HepG2 (cell line): ENCODE results near the gene PCDHB11. TPM values are rescaled to one million over a fixed set of nuclear protein-coding genes. Genes with fewer than 3 reads are reported as not detected.
A peak's percentile ranks its signal among the peaks of the same experiment; 100 is the strongest.
"Not testable (repeated sequence)": the region's sequence is repeated elsewhere in the genome, so short reads cannot be mapped to it uniquely, and the experiment has no call there.

Experiments
- ATAC-seq: fragments of 200-7000 bp; cut with Tn5 transposase; 3 replicates; pipeline ENCODE4 v1.9.1; 2020; ENCODE audit warnings: mild to moderate bottlenecking, moderate library complexity
- BruUV-seq: library from RNA; stranded (reverse); fragments of 400-500 nt; replicated peaks from 2 replicates; lab custom pipeline; 2021; lab: Mats Ljungman, UMichigan
- CTCF ChIA-PET: fragments of 300-600 bp; formaldehyde crosslinking; extraction: SDS; loops from one replicate; lab custom pipeline; 2021; ENCODE audit warnings: low total read pairs, inconsistent platforms, low intra/inter-chr PET ratio; lab: Yijun Ruan, JAX
- POLR2A ChIA-PET: fragments of 350-600 bp; sonication (Branson Sonifier 250); formaldehyde crosslinking; loops from one replicate; lab custom pipeline; 2020; ENCODE audit warnings: antibody characterized with exemption, inconsistent platforms; lab: Yijun Ruan, JAX
- DNase-seq: peaks from one replicate; pipeline ENCODE4 v3.0.0-alpha.2; 2015; ENCODE audit warnings: low spot score
- FAIRE-seq: peaks from 3 replicates; lab custom pipeline; 2011; peaks lifted over from hg19 to GRCh38; lab: Jason Lieb, UNC
- H2AFZ ChIP-seq: one replicate; pipeline ENCODE4 v1.6.1; 2011; ENCODE audit warnings: low read length, inconsistent platforms
- H3K27ac ChIP-seq: fragments of 300-600 bp; 3 replicates; pipeline ENCODE4 v1.8.0; 2011; ENCODE audit warnings: mixed run types, mild to moderate bottlenecking, mixed read lengths, low read length, inconsistent platforms; ENCODE audit not compliant: insufficient read depth; ENCODE audit errors: extremely low read length
- H3K27me3 ChIP-seq, 2 experiments: fragments of 200-600 bp in 1 of 2; 2 replicates in 1 of 2; 3 replicates in 1 of 2; pipeline versions ENCODE4 v1.6.0 to v1.8.0; 2011; ENCODE audit warnings: low read length in 2 of 2, mild to moderate bottlenecking in 2 of 2, moderate library complexity in 2 of 2, inconsistent platforms in 1 of 2; ENCODE audit not compliant: insufficient read depth in 2 of 2, control insufficient read depth in 1 of 2
- H3K36me3 ChIP-seq, 2 experiments: fragments of 200-600 bp in 1 of 2; replicated peaks in 1 of 2; 2 replicates in 1 of 2; 3 replicates in 1 of 2; pipeline versions ENCODE4 v1.5.1 to v1.8.0; 2011; ENCODE audit warnings: low read length in 2 of 2, inconsistent platforms in 1 of 2; ENCODE audit not compliant: insufficient read depth in 2 of 2, control insufficient read depth in 1 of 2
- H3K4me1 ChIP-seq: 2 replicates; pipeline ENCODE4 v1.5.1; 2012; ENCODE audit warnings: low read length, inconsistent platforms; ENCODE audit not compliant: insufficient read depth
- H3K4me2 ChIP-seq: 2 replicates; pipeline ENCODE4 v1.6.0; 2011; ENCODE audit warnings: low read depth, low read length, inconsistent platforms
- H3K4me3 ChIP-seq, 3 experiments: fragments of 200-600 bp in 1 of 3; sonication (generic), shearing (Covaris generic) in 1 of 3; replicated peaks in 1 of 3; 2 replicates each; pipeline ENCODE4 v1.5.1; 2011 to 2016; ENCODE audit warnings: low read length in 3 of 3, inconsistent platforms in 2 of 3, low read depth in 2 of 3, mild to moderate bottlenecking in 2 of 3, control low read depth in 1 of 3, mixed read lengths in 1 of 3; ENCODE audit not compliant: insufficient read depth in 1 of 3
- H3K79me2 ChIP-seq: one replicate; pipeline ENCODE4 v1.6.1; 2011; ENCODE audit warnings: low read length, inconsistent platforms; ENCODE audit not compliant: insufficient read depth
- H3K9ac ChIP-seq: 2 replicates; pipeline ENCODE4 v1.6.0; 2011; ENCODE audit warnings: mild to moderate bottlenecking, low read depth, low read length, inconsistent platforms; ENCODE audit not compliant: insufficient read depth
- H3K9me3 ChIP-seq: 2 replicates; pipeline ENCODE4 v1.5.1; 2012; ENCODE audit warnings: mild to moderate bottlenecking, low read length
- H4K20me1 ChIP-seq: 2 replicates; pipeline ENCODE4 v1.6.0; 2011; ENCODE audit warnings: inconsistent platforms, mild to moderate bottlenecking, low read length, moderate library complexity; ENCODE audit not compliant: insufficient read depth
- DNMT3B ChIP-seq: conservative IDR thresholded peaks from 2 replicates; pipeline ENCODE4 v1.6.1; 2016; ENCODE audit warnings: missing biosample characterization, control low read depth
- GZF1 ChIP-seq: sonication (generic); formaldehyde crosslinking; IDR thresholded peaks from 2 replicates; pipeline ENCODE4 v1.5.1; 2020; ENCODE audit warnings: mild to moderate bottlenecking, missing genetic modification reagents
- MBD4 ChIP-seq: IDR thresholded peaks from 2 replicates; pipeline ENCODE4 v1.6.1; 2012; ENCODE audit warnings: low read length, inconsistent platforms, borderline replicate concordance
- SMC3 ChIP-seq: IDR thresholded peaks from 2 replicates; pipeline ENCODE4 v1.6.1; 2011; ENCODE audit warnings: low read length, improper control_type of control experiment
- SP4 ChIP-seq: sonication (generic); formaldehyde crosslinking; IDR thresholded peaks from 2 replicates; pipeline ENCODE4 v1.8.1; 2023; ENCODE audit warnings: mild to moderate bottlenecking, missing genetic modification reagents
- STAG1 ChIP-seq: sonication (generic); formaldehyde crosslinking; IDR thresholded peaks from 2 replicates; pipeline ENCODE4 v1.4.0; 2020; ENCODE audit warnings: missing genetic modification reagents
- TBL1XR1 ChIP-seq: fragments of 150-350 bp; IDR thresholded peaks from 2 replicates; pipeline ENCODE4 v1.6.1; 2014; ENCODE audit warnings: borderline replicate concordance, low read length; ENCODE audit not compliant: partially characterized antibody
- WGBS: methylation state at CpG from one replicate; pipeline ENCODE4 v1.1.6; 2017; ENCODE audit warnings: low lambda C conversion rate; 5-methylcytosine and 5-hydroxymethylcytosine counted together
- in situ Hi-C: cut with HindIII; loops from 2 replicates; pipeline ENCODE4 v1.10.0; 2017; ENCODE audit warnings: low pct_unique_long_range_greater_than_20kb; ENCODE audit not compliant: extremely low pct_ligation_motif_present
- intact Hi-C: fragments of 100-400 bp; cut with micrococcal nuclease; formaldehyde crosslinking; loops from one replicate; pipeline ENCODE4 v1.10.0; 2022; ENCODE audit not compliant: unreplicated experiment
- polyA plus RNA-seq, 8 experiments: library from polyadenylated mRNA; depleted of rRNA in 3 of 8; stranded (reverse) in 7 of 8; unstranded in 1 of 8; fragments of >200 nt; fragmentation: Illumina TruSeq in 4 of 8; extraction: Trizol in 4 of 8; gene quantifications; 2 replicates each; pipeline versions ENCODE4 v1.2.1 to v1.2.3, GENCODE V29; 2011 to 2016; ENCODE audit warnings: low read depth in 4 of 8, missing spikeins in 1 of 8, mixed read lengths in 1 of 8; ENCODE audit not compliant: insufficient read depth in 1 of 8
- total RNA-seq, 5 experiments: library from RNA; depleted of rRNA; stranded (reverse); fragments of >200 nt; fragmentation: Illumina TruSeq; extraction: Trizol; gene quantifications; 2 replicates each; pipeline ENCODE4 v1.2.3, GENCODE V29; 2016; ENCODE audit warnings: low read depth in 1 of 5
- TF ChIP-seq, protein P1 (sequence below), 2 experiments: sonication (generic) in 1 of 2; formaldehyde crosslinking in 1 of 2; IDR thresholded peaks; 2 replicates each; pipeline versions ENCODE4 v1.4.0 to v1.6.1; 2018 to 2020; ENCODE audit warnings: missing genetic modification reagents in 2 of 2, borderline replicate concordance in 1 of 2, low read depth in 1 of 2, mild to moderate bottlenecking in 1 of 2, missing biosample characterization in 1 of 2
- TF ChIP-seq, protein P2 (sequence below): sonication (generic); formaldehyde crosslinking; IDR thresholded peaks from 2 replicates; pipeline ENCODE4 v1.5.0; 2020; ENCODE audit warnings: mild to moderate bottlenecking, missing genetic modification reagents, moderate library complexity
- TF ChIP-seq, protein P3 (sequence below): sonication (generic); formaldehyde crosslinking; IDR thresholded peaks from 2 replicates; pipeline ENCODE4 v1.4.0; 2020; ENCODE audit warnings: missing genetic modification reagents, mild to moderate bottlenecking, borderline replicate concordance

PCDHB11 gene
- total and polyA plus RNA-seq, 2 of the 13 experiments (the other 11 are each of a cell fraction or from before 2014, with no cell fraction given) = 0.07 TPM; not detected in 1

DNA sequence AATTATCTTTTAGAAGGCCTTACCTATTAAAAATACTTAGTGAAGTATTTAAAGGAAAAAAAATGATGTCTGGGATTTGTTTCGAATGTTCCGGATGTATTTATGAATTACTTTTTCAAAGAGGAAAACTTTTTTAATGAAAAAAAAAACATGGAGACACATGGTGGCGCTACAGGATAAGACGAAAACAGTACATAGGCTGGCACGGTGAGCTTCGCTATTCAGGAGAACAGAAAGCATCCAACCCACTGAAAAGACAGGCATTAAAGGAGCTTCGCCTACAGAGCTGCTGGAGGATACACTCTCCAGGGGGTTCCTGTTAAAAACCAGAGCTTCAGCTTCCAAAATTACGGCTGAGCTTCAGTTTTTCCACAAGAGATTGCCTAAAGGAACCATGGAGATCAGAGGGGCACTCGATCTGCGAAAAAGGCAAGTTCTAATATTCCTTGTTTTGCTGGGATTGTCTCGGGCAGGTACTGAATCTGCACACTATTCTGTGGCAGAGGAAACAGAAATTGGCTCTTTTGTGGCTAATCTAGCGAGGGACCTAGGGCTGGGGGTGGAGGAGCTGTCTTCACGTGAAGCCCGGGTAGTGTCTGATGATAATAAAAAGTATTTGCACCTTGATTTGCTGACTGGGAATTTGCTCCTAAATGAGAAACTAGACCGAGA lies 23.8 kb downstream of the PCDHB11 start, which contains the start of gene PCDHB14:
Gene PCDHB14 (plus strand): TSS at position 232 of the 672 bp plus-strand sequence. CDS start 163 bp downstream, at position 395.
- peak within 1 kb of the TSS; percentile 45 for H3K9ac ChIP-seq
- H2AFZ ChIP-seq = peak within 1 kb of the TSS; percentile 91
- WGBS = 11% methylated on average over 15 of the region's 15 CpGs

DNA sequence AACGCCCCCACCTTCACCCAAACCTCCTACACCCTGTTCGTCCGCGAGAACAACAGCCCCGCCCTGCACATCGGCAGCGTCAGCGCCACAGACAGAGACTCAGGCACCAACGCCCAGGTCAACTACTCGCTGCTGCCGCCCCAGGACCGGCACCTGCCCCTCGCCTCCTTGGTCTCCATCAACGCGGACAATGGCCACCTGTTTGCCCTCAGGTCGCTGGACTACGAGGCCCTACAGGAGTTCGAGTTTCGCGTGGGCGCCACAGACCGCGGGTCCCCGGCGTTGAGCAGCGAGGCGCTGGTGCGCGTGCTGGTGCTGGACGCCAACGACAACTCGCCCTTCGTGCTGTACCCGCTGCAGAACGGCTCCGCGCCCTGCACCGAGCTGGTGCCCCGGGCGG lies 25.4 kb downstream of the PCDHB11 start:
- H3K27ac ChIP-seq, H2AFZ ChIP-seq, H3K36me3 ChIP-seq, BruUV-seq, H3K9me3 ChIP-seq, H3K79me2 ChIP-seq, CTCF ChIA-PET, FAIRE-seq, DNase-seq, H3K4me1 ChIP-seq, POLR2A ChIA-PET, H3K4me3 ChIP-seq, H3K27me3 ChIP-seq, H4K20me1 ChIP-seq, ATAC-seq, H3K4me2 ChIP-seq, H3K9ac ChIP-seq: not testable (repeated sequence)
- in situ Hi-C loops = loop anchor here (5.0 kb wide), 1 partner anchor 337 kb away; no protein-coding TSS in a partner anchor
- 80% methylated on average over 8 of the region's 40 CpGs for WGBS
- intact Hi-C loops = loop anchor here (5.0 kb wide), 1 partner anchor 297 kb away; no protein-coding TSS in a partner anchor

More for the DNA sequence above, 23.8 kb downstream of the PCDHB11 start, which contains the start of gene PCDHB14:
- Histone ChIP-seq H3K79me2 (no peaks in the 10 kb centered on the region), H4K20me1 (no peaks in the 10 kb centered on the region), H3K4me3 (peak within 1 kb of the TSS; percentile 41 to 57 (median 52)), H3K36me3 (no peaks in the 10 kb centered on the region), H3K4me1 (0 out of 2 replicates have a peak, but pooled peaks cover 7% of the 10 kb centered on the region), H3K27me3 (peaks cover 3 to 4% of the 10 kb centered on the region in 2 experiments; a peak in 3 of 5 replicates), H3K27ac (no peak within 1 kb of the TSS), H3K9me3 (no peaks in the 10 kb centered on the region), H3K4me2 (peak within 1 kb of the TSS; percentile 80)
- BruUV-seq = TSS peak; percentile 52
- peak; percentile 92 for ATAC-seq
- FAIRE-seq = peak; percentile 60
- ChIA-PET POLR2A (interaction anchor here (0.6 to 0.9 kb wide), 2 partner anchors 341 kb away, joined by 3 to 4 read pairs; no protein-coding TSS in a partner anchor), CTCF (interaction anchor here (1.1 to 2.1 kb wide), 5 partner anchors 301 to 344 kb away, joined by 4 to 14 read pairs (median 5); no protein-coding TSS in a partner anchor)
- intact Hi-C loops (loop anchor here (1.0 to 5.0 kb wide), 2 partner anchors 299 to 341 kb away; no protein-coding TSS in a partner anchor), in situ Hi-C loops (loop anchor here (5.0 kb wide), 1 partner anchor 339 kb away; no protein-coding TSS in a partner anchor)
- TF ChIP-seq, protein P1, sequence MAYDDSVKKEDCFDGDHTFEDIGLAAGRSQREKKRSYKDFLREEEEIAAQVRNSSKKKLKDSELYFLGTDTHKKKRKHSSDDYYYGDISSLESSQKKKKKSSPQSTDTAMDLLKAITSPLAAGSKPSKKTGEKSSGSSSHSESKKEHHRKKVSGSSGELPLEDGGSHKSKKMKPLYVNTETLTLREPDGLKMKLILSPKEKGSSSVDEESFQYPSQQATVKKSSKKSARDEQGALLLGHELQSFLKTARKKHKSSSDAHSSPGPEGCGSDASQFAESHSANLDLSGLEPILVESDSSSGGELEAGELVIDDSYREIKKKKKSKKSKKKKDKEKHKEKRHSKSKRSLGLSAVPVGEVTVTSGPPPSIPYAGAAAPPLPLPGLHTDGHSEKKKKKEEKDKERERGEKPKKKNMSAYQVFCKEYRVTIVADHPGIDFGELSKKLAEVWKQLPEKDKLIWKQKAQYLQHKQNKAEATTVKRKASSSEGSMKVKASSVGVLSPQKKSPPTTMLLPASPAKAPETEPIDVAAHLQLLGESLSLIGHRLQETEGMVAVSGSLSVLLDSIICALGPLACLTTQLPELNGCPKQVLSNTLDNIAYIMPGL (CRISPR knock-in tag; IDR thresholded peaks at IDR 0.05; ENCODE audit: borderline replicate concordance in 1 of 2, low read depth in 1 of 2) = 0 out of 4 replicates have a peak, but pooled peaks of 1 of the 2 experiments have one; percentile 24
- no peak for TF ChIP-seq GZF1 (CRISPR knock-in tag)
- TF ChIP-seq SMC3 = peak; percentile 31; the same call in 1 of the 2 replicates
- no peak for TF ChIP-seq MBD4
- TF ChIP-seq SP4 (CRISPR knock-in tag) = no peak
- TF ChIP-seq DNMT3B (CRISPR knock-in tag) = no peak
- TF ChIP-seq TBL1XR1 = no peak
- TF ChIP-seq, protein P2, sequence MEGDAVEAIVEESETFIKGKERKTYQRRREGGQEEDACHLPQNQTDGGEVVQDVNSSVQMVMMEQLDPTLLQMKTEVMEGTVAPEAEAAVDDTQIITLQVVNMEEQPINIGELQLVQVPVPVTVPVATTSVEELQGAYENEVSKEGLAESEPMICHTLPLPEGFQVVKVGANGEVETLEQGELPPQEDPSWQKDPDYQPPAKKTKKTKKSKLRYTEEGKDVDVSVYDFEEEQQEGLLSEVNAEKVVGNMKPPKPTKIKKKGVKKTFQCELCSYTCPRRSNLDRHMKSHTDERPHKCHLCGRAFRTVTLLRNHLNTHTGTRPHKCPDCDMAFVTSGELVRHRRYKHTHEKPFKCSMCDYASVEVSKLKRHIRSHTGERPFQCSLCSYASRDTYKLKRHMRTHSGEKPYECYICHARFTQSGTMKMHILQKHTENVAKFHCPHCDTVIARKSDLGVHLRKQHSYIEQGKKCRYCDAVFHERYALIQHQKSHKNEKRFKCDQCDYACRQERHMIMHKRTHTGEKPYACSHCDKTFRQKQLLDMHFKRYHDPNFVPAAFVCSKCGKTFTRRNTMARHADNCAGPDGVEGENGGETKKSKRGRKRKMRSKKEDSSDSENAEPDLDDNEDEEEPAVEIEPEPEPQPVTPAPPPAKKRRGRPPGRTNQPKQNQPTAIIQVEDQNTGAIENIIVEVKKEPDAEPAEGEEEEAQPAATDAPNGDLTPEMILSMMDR (CRISPR knock-in tag) = peak; percentile 65
- TF ChIP-seq, protein P3, sequence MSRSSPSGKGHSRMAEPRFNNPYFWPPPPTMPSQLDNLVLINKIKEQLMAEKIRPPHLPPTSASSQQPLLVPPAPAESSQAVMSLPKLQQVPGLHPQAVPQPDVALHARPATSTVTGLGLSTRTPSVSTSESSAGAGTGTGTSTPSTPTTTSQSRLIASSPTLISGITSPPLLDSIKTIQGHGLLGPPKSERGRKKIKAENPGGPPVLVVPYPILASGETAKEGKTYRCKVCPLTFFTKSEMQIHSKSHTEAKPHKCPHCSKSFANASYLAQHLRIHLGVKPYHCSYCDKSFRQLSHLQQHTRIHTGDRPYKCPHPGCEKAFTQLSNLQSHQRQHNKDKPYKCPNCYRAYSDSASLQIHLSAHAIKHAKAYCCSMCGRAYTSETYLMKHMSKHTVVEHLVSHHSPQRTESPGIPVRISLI = peak; percentile 49; the same call in 1 of the 2 replicates
- TF ChIP-seq STAG1 (CRISPR knock-in tag) = peak; percentile 57
- DNase-seq = peak; percentile 45
